Activated CD8-positive, alpha-beta memory T cell treated with anti-CD3 and anti-CD28 coated beads for 36 hours (primary cell): ENCODE data around the gene DLX3. TPM values are rescaled to one million over a fixed set of nuclear protein-coding genes. Genes with fewer than 3 reads are reported as not detected.
"Not testable (repeated sequence)": the region's sequence is repeated elsewhere in the genome, so short reads cannot be mapped to it uniquely, and the experiment has no call there.

Source experiments
- CTCF ChIA-PET: fragments of 350-600 bp; sonication (Branson Sonifier 250); formaldehyde crosslinking; loops from one replicate; lab custom pipeline; 2021; ENCODE audit warnings: antibody characterized with exemption; lab: Charles Lee
- POLR2A ChIA-PET: fragments of 350-600 bp; sonication (Branson Sonifier 250); formaldehyde crosslinking; loops from one replicate; lab custom pipeline; 2021; ENCODE audit warnings: antibody characterized with exemption; lab: Charles Lee
- total RNA-seq, 2 experiments: library from RNA; stranded (reverse); gene quantifications; one replicate each; pipeline ENCODE4 v1.2.3, GENCODE V29; 2021

Gene DLX3
- under 1 TPM; 0.08 to 0.13 TPM for total RNA-seq

GRCh38 chr17:49995055-49995738 lies at the start of gene DLX3:
DLX3 (minus strand) TSS chr17:49995224; CDS start chr17:49994998, 226 bp downstream.
- CTCF ChIA-PET: interaction anchor here (0.8 to 8.0 kb wide), 10 partner anchors 11 to 145 kb away, joined by 3 to 146 read pairs (median 13); no protein-coding TSS in a partner anchor
- POLR2A ChIA-PET: no interaction called here

- ChIA-PET CTCF (interaction anchor here (0.6 to 3.0 kb wide), 3 partner anchors 12 to 106 kb away, joined by 3 to 9 read pairs (median 3); partner anchors contain the start of genes ITGA3 and PPP1R9B), POLR2A (no interaction called here)
These were observed 49.5 kb upstream of the DLX3 start for GRCh38 chr17:50044483-50044882.

- ChIA-PET POLR2A (no interaction called here), CTCF (interaction anchor here (0.6 kb wide), 1 partner anchor 580 kb away, joined by 3 read pairs; no protein-coding TSS in a partner anchor)
These were observed 48.5 kb upstream of the DLX3 start for GRCh38 chr17:50043290-50044148.

- ChIA-PET POLR2A (no interaction called here), CTCF (no interaction called here)
These were observed 47.2 kb upstream of the DLX3 start for GRCh38 chr17:50042211-50042610.

- CTCF ChIA-PET: interaction anchor here (1.1 to 1.2 kb wide), 3 partner anchors 16 to 53 kb away, joined by 3 read pairs; partner anchors contain the start of gene ITGA3
- POLR2A ChIA-PET: not testable (repeated sequence)
These were observed 45.5 kb upstream of the DLX3 start for GRCh38 chr17:50040496-50040895.

- ChIA-PET POLR2A (no interaction called here), CTCF (interaction anchor here (1.0 to 1.1 kb wide), 2 partner anchors 9 to 18 kb away, joined by 3 read pairs; no protein-coding TSS in a partner anchor)
These were observed 44.0 kb upstream of the DLX3 start for GRCh38 chr17:50039058-50039457.

- ChIA-PET CTCF (interaction anchor here (1.4 kb wide), 1 partner anchor 20 kb away, joined by 3 read pairs; no protein-coding TSS in a partner anchor), POLR2A (no interaction called here)
These were observed 42.5 kb upstream of the DLX3 start for GRCh38 chr17:50037321-50038107.

GRCh38 chr17:50036455-50037261 lies 41.6 kb upstream of the DLX3 start:
- ChIA-PET CTCF (interaction anchor here (1.4 kb wide), 1 partner anchor 20 kb away, joined by 3 read pairs; no protein-coding TSS in a partner anchor), POLR2A (no interaction called here)

GRCh38 chr17:50035945-50036344 lies 40.9 kb upstream of the DLX3 start:
- CTCF ChIA-PET: no interaction called here
- POLR2A ChIA-PET: no interaction called here

- POLR2A ChIA-PET: no interaction called here
- CTCF ChIA-PET: no interaction called here
These were observed 40.4 kb upstream of the DLX3 start for GRCh38 chr17:50035421-50035879.

- POLR2A ChIA-PET: no interaction called here
- CTCF ChIA-PET: no interaction called here
These were observed 39.7 kb upstream of the DLX3 start for GRCh38 chr17:50034498-50035364.

- CTCF ChIA-PET: interaction anchor here (3.1 kb wide), 1 partner anchor 54 kb away, joined by 11 read pairs; no protein-coding TSS in a partner anchor
- POLR2A ChIA-PET: no interaction called here
These were observed 38.3 kb upstream of the DLX3 start for GRCh38 chr17:50033316-50033715.

- CTCF ChIA-PET: interaction anchor here (2.8 to 5.4 kb wide), 4 partner anchors 27 to 66 kb away, joined by 12 to 42 read pairs (median 16); partner anchors contain the start of genes ITGA3 and PDK2
These were observed 34.2 kb upstream of the DLX3 start for GRCh38 chr17:50029185-50029584.

GRCh38 chr17:50028736-50029120 lies 33.7 kb upstream of the DLX3 start:
- POLR2A ChIA-PET: no interaction called here
- CTCF ChIA-PET: interaction anchor here (0.6 to 5.4 kb wide), 5 partner anchors 27 to 282 kb away, joined by 3 to 42 read pairs (median 14); partner anchors contain the start of genes ITGA3 and PDK2

More at GRCh38 chr17:50029185-50029584, 34.2 kb upstream of the DLX3 start:
- POLR2A ChIA-PET: no interaction called here

- POLR2A ChIA-PET: no interaction called here
- CTCF ChIA-PET: interaction anchor here (0.6 to 5.4 kb wide), 5 partner anchors 28 to 281 kb away, joined by 3 to 42 read pairs (median 14); partner anchors contain the start of genes ITGA3 and PDK2
These were observed 33.1 kb upstream of the DLX3 start for GRCh38 chr17:50027881-50028735.
